HG02870 (cell line): Measurements from ENCODE around the gene TMEM185B.

Experiments used
- ATAC-seq: cut with Tn5 transposase; IDR thresholded peaks from one replicate; pipeline ENCODE4 v1.9.1; 2021; ENCODE audit warnings: mild to moderate bottlenecking, moderate library complexity; ENCODE audit not compliant: unreplicated experiment

TMEM185B gene

DNA sequence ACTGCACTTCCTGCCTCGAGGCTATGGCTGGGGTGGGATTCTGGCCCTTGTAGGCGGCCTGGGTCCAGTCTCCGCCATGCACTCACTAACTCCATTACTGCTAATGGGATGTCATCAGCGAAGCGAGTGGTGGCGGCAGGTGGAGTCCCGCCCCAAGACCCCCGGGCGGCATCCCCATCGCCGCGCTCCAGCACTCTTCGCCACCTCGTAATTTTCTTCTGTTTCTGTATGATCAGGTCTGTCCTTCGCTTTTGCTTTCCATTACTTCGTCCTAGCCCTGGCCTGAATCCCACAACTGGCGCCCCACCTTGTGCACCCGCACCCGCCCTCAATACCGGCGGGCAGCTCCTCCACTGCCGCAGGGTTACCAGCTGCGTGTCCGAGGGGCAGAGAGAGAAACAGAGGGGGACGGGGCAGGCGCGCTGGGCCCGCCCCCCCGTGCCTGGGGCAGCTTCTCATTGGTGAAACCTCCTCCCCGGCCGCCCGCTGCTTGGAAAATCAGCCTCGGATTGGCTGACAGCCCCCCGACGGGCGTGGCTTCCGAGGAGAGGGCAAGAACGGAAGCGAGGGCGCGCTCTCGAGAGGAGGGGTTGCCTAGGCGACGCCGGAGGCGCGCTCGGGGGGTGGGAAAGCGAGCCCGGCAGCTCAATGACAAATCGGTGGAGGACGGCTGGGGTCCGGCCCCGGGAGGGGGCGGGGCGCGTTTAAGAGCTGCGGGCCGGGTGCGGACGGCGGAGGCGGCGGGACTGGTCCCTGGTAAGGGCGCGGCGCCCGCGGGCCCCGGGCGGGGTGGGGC is 29.2 kb upstream of the TMEM185B start, which contains the start of gene RALB:
Gene RALB (plus strand): TSS at position 628 of the 796 bp plus-strand sequence. CDS start 25,813 bp downstream, outside the sequence.
- peak; percentile 92 for ATAC-seq

GRCh38 chr2:120251880-120252224 is 28.7 kb upstream of the TMEM185B start:
- ATAC-seq = no peak

DNA sequence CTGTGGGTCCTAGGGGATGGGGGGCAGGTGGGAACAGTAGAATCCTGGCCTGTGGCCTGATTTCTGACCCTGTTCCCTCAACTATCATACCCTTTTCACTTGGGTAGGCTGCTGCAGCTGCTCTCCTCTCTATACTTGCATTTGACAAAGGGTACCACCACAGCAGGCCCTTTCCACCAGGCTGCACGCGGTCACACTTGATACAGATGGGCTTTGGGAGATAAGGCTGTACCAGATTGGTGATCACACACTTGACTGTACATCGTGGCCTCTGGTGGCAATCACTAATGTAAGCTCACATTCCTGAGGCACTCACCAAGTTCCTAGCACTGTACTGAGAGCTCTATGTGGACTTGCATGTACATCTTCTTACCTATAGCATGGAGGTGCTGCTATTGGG is 27.9 kb upstream of the TMEM185B start:
- no peak for ATAC-seq

DNA sequence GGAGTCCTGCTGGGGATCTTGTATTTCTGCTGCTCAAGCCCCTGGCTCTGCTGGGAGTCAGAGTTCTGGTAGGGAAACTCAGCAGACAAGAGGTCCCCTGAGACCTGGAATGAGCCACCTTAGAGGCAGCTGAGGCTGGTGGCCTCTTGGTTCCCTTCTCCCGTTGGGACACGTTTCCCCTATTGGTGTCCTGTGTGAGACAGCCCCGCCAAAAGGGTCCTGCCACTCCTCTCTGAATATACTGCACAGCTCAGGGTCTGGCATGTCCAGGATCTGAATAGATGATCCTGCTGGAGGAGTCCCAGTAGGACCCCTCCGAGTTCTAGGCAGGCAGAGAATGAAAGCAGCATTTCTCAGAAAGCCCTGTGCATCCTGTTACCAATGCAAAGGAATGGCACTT is 27.4 kb upstream of the TMEM185B start:
- no peak for ATAC-seq

GRCh38 chr2:120247851-120248250 is 24.7 kb upstream of the TMEM185B start:
- ATAC-seq = no peak

DNA sequence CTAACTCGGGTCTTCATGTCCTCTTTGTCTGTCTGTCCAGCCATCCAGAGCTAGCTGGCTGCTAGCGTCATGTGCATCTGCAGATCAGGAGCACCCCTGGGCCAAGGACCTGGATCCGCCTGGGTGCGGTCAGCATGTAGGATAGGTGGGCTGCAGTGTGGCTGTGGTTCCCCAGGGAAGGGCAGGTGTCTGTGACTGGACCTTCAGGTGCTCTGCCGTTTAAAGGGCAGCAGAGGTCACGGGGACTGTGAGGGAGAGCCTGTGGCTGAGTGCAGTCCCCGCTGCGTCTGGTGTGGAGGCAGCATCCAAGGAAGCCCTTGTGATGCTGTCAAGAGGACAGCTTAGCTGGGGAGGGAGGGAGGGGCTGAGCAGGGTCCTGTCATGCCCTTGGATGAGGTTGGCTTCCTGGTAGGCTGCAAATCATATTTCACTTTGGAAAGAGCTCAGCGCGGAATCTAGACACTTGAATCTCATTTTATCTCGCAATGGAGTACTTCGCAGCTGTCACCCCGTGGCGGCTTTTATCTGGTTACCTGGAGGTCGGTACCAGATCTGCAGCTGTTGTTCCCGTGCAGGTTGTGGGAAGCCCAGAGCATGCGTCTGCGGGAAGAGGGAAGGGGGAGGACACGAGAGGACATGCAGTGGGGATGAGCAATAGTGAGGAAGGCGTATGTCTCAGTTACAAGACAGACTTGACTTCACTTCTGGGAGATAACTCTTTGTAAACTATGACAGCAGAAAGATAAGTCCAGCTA is 23.5 kb upstream of the TMEM185B start:
- ATAC-seq = no peak

DNA sequence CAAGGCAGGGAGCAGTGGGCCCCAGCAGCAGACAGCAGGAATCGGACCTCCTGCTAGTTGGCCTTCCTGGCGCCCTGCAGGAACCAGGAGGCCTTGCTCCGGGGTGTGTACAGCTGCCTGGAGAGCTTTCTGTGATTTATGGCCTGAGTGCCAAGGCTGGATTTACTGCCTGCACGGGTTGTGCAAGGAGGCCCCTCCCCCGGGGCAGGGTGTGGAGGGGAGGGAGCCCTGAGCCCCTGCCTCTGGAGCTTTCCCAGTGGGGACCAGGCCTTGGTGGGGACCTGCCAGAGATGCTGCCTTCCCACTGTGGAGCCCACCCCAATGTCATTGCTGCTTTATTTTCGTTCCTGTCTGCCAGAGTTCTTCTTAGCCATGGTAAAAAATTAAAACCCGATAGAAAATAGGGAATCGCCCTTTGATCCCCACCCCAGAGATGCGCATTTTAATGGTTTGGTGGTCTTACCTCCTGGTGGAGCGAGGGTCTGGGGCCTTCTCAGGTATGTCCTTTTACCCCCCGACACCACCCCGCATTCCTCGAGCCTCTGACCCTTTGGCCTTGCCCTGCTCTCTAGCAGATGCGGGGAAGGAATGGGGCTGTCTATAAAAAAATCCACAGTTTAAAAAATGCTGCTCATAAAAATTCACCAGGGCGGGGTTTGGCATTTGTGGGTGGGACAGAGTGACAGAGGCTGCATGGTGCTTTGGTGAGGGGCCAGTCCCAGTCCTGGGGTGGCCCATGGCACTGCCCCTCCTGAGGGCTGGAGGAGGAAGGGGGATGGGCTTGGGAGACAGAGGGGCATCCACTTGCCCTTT is 22.5 kb upstream of the TMEM185B start:
- ATAC-seq = no peak

- ATAC-seq = no peak
Measured at GRCh38 chr2:120244656-120245519, 21.7 kb upstream of the TMEM185B start.

GRCh38 chr2:120243875-120244553 is 20.8 kb upstream of the TMEM185B start:
- ATAC-seq = no peak

DNA sequence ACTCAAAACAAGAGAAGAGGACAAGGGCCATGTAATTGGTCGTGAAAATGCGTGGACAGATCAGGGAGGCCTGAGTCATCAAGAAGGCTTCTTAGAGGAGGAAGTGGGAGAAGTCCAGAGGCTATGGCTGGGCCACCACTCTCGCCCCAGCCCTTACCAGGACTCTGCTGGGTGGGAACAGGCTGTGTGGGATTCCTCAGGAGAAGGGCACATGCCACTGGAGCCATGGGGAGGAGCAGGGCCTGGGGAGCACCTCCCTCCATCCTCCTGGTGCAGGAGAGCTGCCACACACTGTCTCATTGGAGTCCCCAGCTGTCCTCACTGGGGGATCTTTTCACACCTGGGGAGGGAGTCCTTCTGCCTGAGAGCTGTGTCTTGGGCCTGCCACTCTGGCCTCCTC is 20.0 kb upstream of the TMEM185B start:
- ATAC-seq = no peak

- ATAC-seq = no peak
Measured at GRCh38 chr2:120241684-120242083, 18.5 kb upstream of the TMEM185B start.

GRCh38 chr2:120240901-120241429 is 17.8 kb upstream of the TMEM185B start:
- no peak for ATAC-seq

- no peak for ATAC-seq
Measured at GRCh38 chr2:120239488-120240287, 16.5 kb upstream of the TMEM185B start.

DNA sequence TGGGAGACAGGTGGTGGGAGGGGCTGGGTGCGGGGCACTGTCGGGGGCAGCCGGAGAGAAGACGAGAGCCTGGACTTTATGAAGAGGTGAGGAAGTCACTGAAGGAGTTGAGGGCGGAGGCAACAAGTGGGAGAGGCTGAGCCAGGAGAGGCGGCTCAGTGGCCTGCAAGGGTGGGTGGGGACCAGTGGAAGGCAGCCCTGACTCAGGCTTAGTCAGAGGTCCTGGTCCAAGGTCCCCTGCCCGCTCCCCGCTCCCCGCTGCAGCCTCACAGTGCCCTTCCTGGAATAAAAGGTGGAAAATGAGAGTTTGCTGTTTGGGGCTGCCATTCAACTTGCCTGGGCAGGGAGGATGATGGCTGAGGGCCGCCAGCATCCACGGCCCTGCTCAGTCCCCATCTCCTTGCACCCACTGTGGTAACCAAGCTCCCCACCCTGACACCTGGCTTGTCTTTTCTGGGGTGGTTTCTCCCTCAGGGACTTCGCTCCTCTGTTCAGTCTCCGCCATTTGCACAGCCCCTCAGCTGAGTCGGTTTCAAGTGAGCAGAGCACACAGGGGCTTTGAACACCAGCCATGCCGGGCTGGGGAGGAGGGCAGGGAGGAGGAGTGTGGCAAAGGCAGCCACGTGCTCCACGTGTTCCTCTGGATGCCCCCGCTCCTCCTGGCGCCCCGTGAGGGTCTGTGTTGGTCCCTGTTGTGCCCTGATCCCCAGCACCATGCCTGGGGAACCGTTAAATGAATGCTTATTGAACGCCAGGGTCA is 15.7 kb upstream of the TMEM185B start:
- no peak for ATAC-seq

DNA sequence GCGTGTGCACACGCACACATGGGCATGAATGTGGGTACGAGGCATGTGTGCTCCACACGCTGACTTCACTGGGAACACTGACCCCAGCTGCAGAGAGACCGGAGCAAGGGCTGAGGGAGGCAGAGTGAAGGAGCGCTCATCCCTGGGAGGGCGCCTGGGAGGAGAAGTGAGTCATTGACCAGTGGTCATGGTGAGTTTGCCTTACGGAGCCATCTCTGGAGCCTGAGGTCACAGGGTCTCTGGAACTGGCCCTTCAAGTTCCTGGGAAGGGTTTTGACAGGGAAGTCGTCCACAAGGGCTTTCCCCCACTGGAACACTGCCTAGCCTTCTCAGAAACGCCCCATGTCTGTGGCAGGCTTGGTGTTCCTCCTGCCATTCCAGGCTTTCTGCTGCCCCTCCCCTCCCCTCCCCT is 14.3 kb upstream of the TMEM185B start:
- ATAC-seq = no peak

- ATAC-seq = no peak
Measured at GRCh38 chr2:120236791-120237190, 13.6 kb upstream of the TMEM185B start.

GRCh38 chr2:120236316-120236715 is 13.1 kb upstream of the TMEM185B start:
- no peak for ATAC-seq

DNA sequence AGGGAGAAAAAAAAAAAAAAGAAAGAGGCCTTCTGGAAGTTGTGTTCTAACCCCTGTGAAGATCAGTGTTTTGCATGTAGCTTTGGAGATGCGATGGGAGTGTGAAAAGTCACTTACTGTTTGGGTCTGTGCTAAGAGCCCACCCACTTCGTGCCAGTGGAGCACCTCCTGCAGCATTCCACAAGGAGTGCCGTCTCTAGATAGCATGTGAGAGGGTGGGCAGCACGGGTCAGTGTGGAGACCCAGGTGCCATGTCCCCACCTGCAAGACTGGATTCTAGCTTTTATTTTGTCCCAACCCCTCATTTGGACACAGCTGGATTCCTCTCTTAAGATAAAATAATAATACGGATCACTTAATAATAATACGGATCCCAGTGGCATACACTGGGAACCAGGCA is 12.5 kb upstream of the TMEM185B start:
- ATAC-seq = no peak
